ENCODE measurements around the gene GRWD1.
A peak's percentile ranks its signal among the peaks of the same experiment; 100 is the strongest.

Gene GRWD1

DNA sequence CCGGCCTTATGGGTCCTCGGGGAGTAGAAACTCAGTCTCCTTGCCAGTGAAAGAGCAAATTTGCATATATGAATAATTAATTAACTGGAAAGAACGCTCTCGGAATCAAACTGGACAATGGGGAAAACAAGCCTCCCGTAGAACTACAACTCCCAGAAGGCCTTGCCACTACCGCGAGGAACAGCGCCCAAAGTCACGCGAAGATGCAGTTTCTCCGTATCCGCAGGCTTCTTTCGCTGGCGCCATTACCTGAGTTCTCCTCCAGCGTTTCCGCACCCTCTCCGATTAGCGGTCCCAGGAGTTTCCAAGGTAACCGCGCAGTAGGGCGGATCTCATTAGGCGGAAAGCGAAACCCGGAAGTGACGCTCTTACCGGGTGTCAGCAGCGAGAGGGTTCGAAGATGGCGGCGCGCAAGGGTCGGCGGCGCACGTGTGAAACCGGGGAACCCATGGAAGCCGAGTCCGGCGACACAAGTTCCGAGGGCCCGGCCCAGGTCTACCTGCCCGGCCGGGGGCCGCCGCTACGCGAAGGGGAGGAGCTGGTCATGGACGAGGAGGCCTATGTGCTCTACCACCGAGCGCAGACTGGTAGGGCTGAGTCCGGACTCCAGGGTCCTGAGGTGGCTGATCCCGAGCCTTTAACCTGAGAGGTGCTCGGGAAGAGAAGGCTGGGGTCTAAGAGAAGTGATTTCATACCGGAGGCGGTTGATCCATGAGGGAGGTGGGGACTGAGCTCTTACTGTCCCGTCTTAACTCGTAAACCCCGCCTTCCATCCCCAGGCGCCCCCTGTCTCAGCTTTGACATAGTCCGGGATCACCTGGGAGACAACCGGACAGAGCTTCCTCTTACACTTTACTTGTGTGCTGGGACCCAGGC is at the start of gene GRWD1:
TSS of gene GRWD1 (plus strand) at position 378 of the 876 bp plus-strand sequence. CDS start at position 401, 23 bp downstream.
- DNase-seq = peak; percentile 96

DNA sequence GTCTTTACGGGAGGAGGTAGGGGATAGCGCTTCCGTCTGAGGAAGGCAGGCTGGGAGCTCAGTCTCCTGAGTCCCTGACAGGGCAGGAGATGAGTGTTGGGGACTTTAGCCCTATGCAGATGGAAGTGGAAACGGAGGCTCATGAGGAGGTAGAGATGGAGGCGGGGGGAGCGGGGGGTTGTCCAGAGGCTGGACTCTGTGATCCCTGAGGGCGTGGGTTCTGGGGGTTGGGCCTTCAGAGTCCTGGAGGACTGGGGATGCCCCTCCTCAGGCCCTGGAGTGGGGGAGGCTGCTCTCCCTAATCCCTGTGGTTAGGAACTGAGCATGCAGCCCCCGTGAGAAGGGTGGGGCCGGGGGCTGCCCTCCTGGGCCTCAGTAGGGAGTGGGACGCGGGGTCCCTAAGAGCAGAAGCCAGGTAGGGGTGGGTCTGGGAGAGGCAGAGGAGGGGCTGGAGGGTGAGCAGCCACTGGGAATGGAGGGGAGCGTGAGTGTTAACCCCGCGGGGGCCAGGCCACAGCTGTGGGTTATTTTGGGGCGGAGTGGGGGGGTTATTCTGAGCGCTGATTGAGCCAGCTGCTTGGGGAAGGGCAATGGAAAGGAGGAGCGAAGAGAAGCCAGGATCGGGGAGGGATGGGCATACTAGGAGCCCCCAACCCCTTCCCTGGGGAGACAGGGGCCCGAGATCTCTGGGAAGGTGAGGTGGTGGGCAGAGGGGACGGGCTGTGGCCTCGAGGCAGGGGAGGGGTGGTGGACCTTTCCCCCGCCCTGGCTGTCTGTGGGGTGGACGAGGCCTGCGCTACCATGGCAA is 49.6 kb upstream of the GRWD1 start:
- no peak for DNase-seq

DNA sequence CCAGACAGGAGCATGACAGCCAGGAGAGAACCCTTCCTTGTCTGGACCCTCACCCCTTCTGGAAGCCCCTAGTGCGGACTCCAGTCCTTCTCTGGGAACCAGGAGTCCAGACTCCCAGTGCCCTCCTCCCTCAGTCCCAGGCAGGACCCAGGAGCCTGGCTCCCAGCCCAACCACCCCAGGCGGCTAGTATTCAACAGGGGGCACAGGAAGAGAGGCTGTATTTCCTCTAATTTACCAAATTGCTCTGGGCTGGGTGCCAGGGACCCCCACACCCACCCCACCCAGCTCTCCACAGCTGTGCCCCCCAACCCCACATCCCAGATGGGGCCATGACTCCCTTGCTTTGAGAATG is 49.0 kb upstream of the GRWD1 start:
- DNase-seq = no peak

DNA sequence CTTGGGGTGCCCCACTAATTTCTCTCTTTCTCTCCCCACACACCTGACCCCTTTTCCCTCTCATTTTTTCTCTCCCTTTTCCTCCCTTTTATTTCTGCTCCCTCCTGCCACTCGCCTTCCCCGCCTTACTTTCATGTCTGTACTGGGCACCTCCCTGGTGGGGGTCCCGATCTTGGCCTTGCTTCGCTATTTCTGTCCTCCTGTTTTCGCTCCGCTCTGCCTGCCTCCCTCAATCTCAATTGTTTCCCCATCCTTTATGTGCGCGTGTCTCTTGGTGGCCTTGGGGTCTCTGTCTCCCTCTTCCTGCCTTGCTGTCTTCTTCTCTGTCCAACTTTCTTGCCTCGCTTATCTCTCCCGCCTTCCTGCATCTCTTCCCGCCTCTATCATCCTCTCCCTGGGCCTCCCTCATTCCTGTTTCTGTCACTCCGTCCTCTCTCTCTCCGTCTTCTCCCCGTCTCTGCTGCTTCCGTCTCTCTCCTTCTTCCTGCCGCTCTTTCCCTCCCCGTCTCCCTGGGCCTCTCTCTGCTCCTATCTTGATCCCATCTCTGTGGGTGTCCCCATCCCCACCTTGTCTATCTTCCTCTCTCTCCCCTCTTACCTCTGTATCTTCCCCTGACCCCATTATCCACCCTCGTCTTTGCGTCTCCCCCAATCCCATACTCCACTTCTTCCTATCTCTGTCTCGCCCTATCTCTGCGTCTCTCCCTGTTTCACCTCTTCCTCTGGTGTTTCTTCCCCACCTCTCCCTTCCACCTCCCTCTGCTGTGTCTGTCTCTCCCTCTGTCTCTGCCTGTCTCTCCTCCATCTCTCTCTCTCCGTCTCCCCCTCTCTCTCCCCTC is 48.3 kb upstream of the GRWD1 start:
- DNase-seq = no peak

DNA sequence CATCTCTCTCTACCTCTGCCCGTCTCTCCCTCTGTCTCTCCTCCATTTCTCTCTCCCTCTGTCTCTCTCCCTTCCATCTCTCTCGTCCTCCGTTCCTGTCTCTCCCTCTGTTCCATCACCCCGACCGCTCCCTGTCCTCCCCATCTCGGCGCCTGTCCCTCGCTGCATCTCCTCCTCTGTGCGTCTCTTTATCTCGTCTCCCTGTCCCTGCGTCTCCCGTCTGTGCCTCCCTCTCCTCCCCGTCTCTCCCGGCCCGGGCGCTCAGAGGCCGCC is 47.7 kb upstream of the GRWD1 start:
- DNase-seq = peak; percentile 28

DNA sequence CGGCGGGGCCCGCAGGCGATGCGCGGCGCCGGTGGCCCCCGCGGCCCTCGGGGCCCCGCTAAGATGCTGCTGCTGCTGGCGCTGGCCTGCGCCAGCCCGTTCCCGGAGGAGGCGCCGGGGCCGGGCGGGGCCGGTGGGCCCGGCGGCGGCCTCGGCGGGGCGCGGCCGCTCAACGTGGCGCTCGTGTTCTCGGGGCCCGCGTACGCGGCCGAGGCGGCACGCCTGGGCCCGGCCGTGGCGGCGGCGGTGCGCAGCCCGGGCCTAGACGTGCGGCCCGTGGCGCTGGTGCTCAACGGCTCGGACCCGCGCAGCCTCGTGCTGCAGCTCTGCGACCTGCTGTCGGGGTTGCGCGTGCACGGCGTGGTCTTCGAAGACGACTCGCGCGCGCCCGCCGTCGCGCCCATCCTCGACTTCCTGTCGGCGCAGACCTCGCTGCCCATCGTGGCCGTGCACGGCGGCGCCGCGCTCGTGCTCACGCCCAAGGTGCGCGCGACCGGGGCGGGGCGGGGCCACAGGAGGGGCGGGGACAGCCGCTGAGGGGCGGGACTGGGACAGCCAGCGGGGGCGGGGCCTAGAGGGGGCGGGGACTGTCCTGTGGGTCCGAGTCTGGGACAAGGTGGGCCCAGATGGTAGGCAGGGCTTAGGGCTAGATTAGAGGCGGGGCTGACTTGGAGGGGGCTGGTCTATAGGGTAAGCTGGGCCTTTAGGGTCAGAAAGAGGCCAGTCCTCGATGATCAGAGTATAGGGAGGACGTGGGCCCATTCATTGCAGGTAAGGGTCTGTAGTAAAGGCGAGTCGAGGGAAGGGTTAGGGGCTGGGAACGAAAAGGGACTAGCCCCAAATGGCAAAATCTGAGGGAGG is 47.2 kb upstream of the GRWD1 start:
- peak; percentile 88 for DNase-seq

DNA sequence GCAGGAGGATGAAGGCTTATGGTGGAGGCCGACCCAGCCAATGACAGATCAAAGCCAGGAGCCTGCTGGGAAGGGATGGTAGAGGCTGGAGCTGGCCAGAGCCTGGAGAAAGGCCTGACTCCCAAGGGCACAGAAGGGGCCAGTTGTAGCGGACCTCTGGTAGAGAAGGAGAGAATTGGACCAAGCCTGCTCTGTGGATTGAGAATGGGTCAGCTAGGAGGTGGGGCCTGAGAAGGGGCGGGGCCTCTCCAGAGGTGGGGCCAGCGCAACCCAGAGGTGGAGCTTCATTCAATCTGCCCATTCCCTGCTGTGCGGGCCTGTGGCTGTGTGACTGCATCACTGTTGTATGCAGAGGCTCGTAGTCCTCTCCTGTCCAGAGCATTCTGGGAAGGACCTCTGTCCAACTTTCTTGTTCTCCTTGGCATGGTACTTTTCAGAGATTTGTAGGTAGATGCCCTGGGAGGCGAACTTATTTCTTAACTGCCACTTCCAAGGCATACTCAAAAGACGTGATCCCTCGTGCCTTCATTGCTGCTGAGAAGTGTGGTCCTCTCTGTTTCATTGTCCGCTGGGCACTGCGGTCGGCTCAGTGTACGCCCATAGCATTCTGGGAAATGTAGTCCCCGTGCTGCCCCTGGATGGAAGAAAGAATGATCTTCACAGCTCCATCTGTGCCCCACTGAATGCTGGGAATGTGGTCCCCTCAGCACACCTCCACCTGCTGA is 45.6 kb upstream of the GRWD1 start:
- no peak for DNase-seq

DNA sequence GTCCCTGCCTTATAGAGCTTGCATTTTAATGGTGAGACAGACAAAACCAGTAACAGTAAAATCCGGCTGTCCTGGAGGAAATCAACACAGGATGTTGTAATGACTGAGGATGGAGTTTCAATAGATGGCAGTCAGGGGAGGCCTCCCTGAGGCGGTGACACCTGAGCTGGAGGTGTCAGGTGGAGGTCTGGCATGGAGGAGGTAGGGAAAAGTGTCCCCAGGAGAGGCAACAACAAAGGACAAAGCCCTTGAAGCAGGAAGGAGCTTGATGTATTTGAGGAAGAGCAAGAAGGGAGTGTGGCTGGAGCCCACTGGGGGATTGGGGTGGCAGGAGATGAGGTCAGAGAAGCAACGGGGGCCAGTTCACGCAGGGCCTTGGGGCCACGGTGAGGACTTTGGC is 44.5 kb upstream of the GRWD1 start:
- DNase-seq = no peak

DNA sequence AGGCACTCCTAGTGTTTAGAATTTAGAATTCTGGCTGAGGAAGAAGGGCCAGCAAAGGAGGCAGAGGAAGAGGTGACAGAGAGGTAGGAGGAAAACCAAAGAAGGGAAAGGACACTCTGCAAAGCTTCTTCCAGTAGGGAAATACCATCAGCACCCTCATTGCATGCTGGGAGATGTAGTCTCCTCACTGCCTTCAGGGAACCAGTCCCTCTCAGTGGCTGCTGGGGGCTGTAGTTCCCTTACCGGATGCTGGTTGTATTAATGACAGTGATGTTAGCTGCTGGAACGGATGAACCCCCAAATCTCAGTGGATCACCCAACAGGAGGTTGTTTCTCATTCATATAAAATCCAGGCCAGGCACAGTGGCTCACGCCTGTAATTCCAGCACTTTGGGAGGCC is 42.2 kb upstream of the GRWD1 start:
- DNase-seq = peak; percentile 61

DNA sequence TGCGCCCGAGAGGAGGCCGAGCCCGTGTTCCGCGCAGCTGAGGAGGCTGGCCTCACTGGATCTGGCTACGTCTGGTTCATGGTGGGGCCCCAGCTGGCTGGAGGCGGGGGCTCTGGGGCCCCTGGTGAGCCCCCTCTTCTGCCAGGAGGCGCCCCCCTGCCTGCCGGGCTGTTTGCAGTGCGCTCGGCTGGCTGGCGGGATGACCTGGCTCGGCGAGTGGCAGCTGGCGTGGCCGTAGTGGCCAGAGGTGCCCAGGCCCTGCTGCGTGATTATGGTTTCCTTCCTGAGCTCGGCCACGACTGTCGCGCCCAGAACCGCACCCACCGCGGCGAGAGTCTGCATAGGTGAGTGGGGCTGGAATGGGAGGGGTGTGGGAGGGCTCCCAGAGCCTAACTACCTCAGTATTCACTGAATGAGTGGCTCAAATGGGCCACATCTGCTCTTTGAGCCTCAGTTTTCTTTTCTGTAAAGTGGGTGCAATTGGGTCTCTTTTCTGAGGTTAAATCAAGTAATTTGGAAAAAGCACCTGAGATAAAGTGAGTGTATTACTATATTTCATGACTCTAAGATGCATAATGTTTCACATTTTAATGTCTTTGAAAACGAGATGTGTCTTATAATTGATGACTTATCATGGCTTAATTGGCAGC is 40.6 kb upstream of the GRWD1 start:
- DNase-seq = no peak

DNA sequence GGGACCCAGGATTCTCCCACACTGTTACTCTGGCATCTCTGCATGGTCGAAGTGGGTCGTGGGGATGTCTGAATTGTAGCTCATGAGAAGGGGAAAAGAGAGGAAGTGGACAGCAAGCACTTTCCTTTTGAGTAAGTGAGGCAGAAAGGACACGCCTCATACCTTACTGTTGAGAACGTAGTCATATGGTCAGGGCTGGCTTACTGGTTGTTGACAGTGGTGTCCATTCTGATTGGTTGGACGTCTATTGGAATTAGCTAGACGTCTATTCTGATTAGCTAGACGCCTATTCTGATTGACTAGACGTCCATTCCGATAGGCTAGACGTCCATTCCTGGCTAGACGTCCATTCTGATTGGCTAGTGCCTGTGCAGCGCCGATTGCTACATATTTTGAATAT is 39.9 kb upstream of the GRWD1 start:
- DNase-seq = no peak

DNA sequence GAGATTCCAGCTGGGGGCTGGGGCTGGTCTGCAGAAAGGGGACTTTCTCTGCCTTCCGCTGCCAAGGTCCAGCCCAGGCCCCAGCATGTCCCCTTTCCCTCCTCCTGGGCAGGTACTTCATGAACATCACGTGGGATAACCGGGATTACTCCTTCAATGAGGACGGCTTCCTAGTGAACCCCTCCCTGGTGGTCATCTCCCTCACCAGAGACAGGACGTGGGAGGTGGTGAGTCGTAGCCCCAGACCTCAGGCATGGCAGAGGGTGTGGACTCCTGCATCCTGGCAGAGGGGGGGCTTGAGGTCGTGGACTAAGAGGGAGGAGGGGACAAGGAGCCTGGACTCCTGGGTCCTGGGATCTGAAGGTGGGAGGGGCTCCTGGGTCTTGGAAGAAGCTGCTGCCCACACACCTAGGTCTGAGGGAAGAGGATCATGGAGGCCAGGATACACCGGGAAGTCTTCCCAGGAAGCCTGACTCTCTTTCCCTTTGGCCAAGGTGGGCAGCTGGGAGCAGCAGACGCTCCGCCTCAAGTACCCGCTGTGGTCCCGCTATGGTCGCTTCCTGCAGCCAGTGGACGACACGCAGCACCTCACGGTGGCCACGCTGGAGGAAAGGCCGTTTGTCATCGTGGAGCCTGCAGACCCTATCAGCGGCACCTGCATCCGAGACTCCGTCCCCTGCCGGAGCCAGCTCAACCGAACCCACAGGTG is 31.8 kb upstream of the GRWD1 start:
- DNase-seq = no peak

DNA sequence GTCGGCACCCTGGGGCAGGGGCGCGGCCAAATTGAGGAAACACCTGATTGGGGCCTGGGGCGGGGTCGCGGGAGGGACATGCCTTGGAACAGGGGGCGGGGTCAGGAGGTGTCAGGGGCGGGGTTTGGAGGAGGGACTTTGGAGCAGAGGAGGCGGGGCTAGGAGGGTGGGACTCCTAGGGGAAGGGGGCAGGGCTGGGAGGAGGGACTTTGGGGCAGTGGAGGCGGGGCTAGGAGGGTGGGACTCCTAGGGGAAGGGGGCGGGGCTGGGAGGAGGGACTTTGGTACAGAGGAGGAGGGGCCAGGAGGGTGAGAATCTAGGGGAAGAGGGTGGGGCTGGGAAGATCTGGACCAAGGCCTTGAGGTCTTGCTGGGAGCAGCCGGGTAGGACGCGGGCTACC is 30.4 kb upstream of the GRWD1 start:
- DNase-seq = peak; percentile 58

DNA sequence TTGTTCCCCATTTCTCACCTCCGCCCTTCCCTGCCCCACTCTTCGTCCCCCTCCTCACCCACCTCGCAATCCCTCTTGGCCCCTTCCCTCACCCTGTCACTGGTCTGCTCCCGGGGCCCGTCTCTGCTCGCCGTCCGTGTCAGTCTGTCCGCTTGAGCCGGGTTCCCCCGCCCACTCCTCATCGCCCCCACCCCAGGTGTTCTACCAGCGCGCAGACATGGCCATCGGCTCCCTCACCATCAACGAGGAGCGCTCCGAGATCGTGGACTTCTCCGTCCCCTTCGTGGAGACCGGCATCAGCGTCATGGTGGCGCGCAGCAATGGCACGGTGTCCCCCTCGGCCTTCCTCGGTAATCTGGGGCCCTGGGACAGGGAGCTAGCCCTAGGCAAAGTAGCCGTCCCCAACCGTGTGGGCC is 30.0 kb upstream of the GRWD1 start:
- no peak for DNase-seq

DNA sequence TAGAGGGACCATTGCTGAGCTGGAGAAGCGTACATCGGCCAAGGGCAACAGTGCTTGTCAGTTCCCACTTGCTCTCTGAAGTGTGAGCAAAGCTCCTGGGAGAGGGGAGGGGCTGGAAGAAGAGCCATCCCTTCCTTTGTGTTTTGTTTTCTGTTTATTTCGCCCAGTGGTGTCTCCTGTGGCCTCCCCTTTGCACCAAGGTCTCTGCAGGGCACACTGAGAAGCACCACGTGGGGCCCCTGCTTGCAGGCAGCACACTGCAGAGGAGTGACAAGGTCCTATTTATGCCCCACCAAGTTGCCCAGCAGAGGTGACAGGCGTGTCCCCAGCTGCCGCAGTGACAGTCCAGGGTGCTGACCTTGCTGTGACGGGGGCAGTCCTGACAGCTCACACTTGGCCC is 28.4 kb upstream of the GRWD1 start:
- no peak for DNase-seq

DNA sequence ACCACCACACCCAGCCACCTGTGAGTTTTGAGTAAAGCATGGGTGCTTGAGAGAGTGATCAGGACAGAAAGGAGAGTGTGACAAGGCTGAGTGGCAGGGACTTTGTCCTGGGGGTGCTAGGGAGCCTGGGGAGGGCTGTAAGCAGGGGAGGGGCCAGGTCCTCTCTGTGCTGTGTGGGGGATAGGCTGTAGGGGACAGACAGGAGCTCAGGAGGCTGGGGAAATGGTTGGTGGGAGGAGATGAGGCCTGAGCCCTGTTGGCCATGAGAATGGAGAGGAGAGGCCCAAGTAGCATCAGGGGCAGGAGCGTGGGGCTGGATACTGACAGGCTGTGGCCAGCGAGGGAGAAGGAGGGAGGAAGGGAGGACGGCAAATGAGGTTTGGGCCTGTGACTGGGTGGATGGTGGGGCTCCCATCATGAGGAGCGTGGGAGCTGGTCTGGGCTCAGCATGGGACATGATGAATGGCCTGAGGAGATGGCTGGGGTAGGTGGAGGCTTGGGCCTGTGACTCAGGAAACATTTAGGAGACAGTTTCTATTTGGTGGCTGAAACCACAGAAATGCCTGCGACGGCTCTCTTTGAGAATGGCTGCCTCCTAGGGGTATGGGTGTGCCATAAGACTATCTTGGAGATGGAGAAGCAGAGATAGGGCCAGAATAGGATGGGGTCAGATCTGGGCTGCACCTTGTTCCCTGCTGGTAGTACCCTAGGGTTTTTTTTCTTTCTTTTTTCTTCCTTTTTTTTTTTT is 27.3 kb upstream of the GRWD1 start:
- no peak for DNase-seq

DNA sequence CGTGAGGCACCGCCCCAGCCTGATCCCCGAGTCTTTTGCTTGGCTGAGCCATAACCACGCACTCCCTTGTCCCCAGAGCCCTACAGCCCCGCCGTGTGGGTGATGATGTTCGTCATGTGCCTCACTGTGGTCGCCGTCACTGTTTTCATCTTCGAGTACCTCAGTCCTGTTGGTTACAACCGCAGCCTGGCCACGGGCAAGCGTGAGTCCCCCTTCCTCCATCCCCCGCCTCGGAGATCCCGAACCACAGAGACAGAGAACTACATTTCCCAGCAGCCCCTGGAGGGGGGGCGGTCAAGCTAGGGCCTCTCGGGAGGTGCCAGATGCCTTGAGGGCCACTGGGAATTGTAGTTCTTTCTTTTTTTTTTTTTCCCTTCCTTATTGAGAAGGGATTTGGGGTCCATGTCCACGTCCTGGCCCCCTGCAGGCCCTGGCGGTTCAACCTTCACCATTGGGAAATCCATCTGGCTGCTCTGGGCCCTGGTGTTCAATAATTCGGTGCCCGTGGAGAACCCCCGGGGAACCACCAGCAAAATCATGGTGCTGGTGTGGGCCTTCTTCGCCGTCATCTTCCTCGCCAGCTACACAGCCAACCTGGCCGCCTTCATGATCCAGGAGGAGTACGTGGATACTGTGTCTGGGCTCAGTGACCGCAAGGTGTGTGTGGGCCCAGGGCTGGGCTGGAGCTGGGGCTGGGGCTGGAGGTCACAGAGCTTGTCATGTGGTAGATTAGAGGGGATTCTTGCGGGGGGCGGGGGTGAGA is 26.4 kb upstream of the GRWD1 start:
- DNase-seq = no peak

DNA sequence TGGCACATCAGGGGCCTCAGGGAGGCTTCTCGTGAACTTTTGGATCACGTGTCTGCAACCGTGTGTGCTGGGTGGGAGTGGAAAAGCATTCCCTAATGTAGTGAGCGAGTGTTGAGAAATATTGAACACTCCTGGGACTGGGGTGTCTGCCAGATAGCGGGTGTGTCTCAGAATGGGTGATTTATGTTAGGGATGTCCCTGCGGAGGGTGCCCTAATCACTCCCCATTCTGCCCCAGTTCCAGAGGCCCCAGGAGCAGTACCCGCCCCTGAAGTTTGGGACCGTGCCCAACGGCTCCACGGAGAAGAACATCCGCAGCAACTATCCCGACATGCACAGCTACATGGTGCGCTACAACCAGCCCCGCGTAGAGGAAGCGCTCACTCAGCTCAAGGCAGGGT is 24.2 kb upstream of the GRWD1 start:
- no peak for DNase-seq

DNA sequence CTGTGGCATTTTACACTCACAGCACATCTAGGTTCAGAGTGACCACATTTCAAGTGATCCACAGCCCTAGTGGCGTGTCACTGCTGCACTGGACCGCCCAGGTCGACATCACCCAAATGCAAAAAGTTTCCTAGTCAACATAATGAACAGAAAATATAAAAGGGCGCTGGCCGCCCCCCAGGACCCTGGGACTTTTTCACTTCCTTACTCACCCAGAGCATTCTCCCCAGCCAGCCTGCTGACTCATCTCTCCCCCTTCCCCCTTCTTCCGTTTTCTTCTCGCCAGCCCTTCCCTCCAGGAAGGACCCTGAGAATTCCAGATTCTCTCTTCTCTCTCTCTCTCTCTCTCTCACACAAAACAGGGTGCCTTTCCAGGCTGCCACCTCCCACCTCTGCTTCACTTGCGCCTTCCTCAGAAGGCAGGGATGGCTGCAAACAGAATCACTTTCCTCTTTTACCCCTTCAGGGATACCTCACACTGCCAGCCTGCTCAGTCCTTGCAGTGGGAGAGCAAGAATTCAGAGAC is 21.0 kb upstream of the GRWD1 start:
- DNase-seq = peak; percentile 52
